GM23338 (cell line): ENCODE measurements around the gene PHACTR1. TPM values are rescaled to one million over a fixed set of nuclear protein-coding genes. Genes with fewer than 3 reads are reported as not detected.

Experiments
- ATAC-seq: fragments of 200-7000 bp; cut with Tn5 transposase; 3 replicates; pipeline ENCODE4 v1.9.1; 2020
- DNase-seq: peaks from one replicate; pipeline ENCODE4 v3.0.0-alpha.2; 2015; ENCODE audit warnings: low spot score
- H2AFZ ChIP-seq: fragments of 200-600 bp; sonication (generic); 2 replicates; pipeline ENCODE4 v1.8.0; 2016; ENCODE audit warnings: antibody characterized with exemption, mild to moderate bottlenecking, moderate library complexity
- H3F3A ChIP-seq: fragments of 200-600 bp; sonication (generic); replicated peaks from 2 replicates; pipeline ENCODE4 v1.8.0; 2017; ENCODE audit warnings: antibody characterized with exemption, mixed run types, low read depth
- H3K27ac ChIP-seq: fragments of 200-600 bp; sonication (generic); 2 replicates; pipeline ENCODE4 v1.6.1; 2016; ENCODE audit warnings: low read depth
- H3K27me3 ChIP-seq: fragments of 200-600 bp; sonication (generic); 2 replicates; pipeline ENCODE4 v1.8.0; 2016; ENCODE audit warnings: mild to moderate bottlenecking, mixed run types, moderate library complexity; ENCODE audit not compliant: insufficient read depth
- H3K36me3 ChIP-seq: fragments of 200-600 bp; sonication (generic); 2 replicates; pipeline ENCODE4 v1.8.0; 2016; ENCODE audit warnings: mild to moderate bottlenecking; ENCODE audit not compliant: insufficient read depth
- H3K4me1 ChIP-seq: fragments of 200-600 bp; sonication (generic); 2 replicates; pipeline ENCODE4 v1.8.0; 2016; ENCODE audit warnings: mild to moderate bottlenecking, moderate library complexity; ENCODE audit not compliant: insufficient read depth
- H3K4me2 ChIP-seq: fragments of 200-600 bp; sonication (generic); 2 replicates; pipeline ENCODE4 v1.7.1; 2017; ENCODE audit warnings: mixed run types
- H3K4me3 ChIP-seq: fragments of 200-600 bp; sonication (generic); 2 replicates; pipeline ENCODE4 v1.6.1; 2016; ENCODE audit warnings: mixed run types
- H3K79me2 ChIP-seq: fragments of 200-600 bp; sonication (generic); replicated peaks from 2 replicates; pipeline ENCODE4 v1.8.0; 2017; ENCODE audit warnings: mild to moderate bottlenecking; ENCODE audit not compliant: insufficient read depth
- H3K9me2 ChIP-seq: fragments of 200-600 bp; sonication (generic); 2 replicates; pipeline ENCODE4 v1.8.0; 2017; ENCODE audit not compliant: insufficient read depth
- H4K20me1 ChIP-seq: fragments of 200-600 bp; sonication (generic); replicated peaks from 2 replicates; pipeline ENCODE4 v1.8.0; 2017; ENCODE audit warnings: mild to moderate bottlenecking; ENCODE audit not compliant: insufficient read depth
- H3K27ac Mint-ChIP-seq: 2 replicates; pipeline ENCODE4 v1.8.0; 2020; ENCODE audit warnings: inconsistent platforms, mild to moderate bottlenecking, moderate library complexity, mixed read lengths
- H3K27me3 Mint-ChIP-seq: 3 replicates; pipeline ENCODE4 v1.8.0; 2022; ENCODE audit warnings: low read depth, mild to moderate bottlenecking, moderate library complexity, mixed read lengths, inconsistent platforms; ENCODE audit not compliant: insufficient read depth, poor library complexity
- H3K36me3 Mint-ChIP-seq: 3 replicates; pipeline ENCODE4 v1.8.0; 2021; ENCODE audit warnings: low read depth, mild to moderate bottlenecking, inconsistent platforms, moderate library complexity, mixed read lengths
- H3K4me1 Mint-ChIP-seq: 3 replicates; pipeline ENCODE4 v1.8.0; 2020; ENCODE audit warnings: mild to moderate bottlenecking, inconsistent platforms, mixed read lengths
- H3K4me3 Mint-ChIP-seq: 3 replicates; pipeline ENCODE4 v1.8.0; 2021; ENCODE audit warnings: moderate library complexity, mild to moderate bottlenecking, inconsistent platforms, mixed read lengths
- H3K9me3 Mint-ChIP-seq: 3 replicates; pipeline ENCODE4 v1.8.0; 2020; ENCODE audit warnings: moderate library complexity, mild to moderate bottlenecking, inconsistent platforms, mixed read lengths
- ETS1 ChIP-seq: IDR thresholded peaks from 2 replicates; pipeline ENCODE4 v1.6.1; 2016; ENCODE audit warnings: antibody characterized with exemption
- EZH2 ChIP-seq: fragments of 200-600 bp; sonication (generic); IDR thresholded peaks from one replicate; pipeline ENCODE4 v1.8.0; 2017; ENCODE audit warnings: antibody characterized with exemption, mild to moderate bottlenecking, low read depth; ENCODE audit not compliant: unreplicated experiment
- EZH2phosphoT487 ChIP-seq: fragments of 200-600 bp; sonication (generic); IDR thresholded peaks from one replicate; pipeline ENCODE4 v1.8.1; 2018; ENCODE audit warnings: antibody characterized with exemption; ENCODE audit not compliant: unreplicated experiment
- NANOG ChIP-seq: IDR thresholded peaks from 2 replicates; pipeline ENCODE4 v1.6.1; 2016; ENCODE audit warnings: antibody characterized with exemption, borderline replicate concordance
- POLR2AphosphoS5 ChIP-seq: IDR thresholded peaks from 2 replicates; pipeline ENCODE4 v1.6.1; 2016; ENCODE audit warnings: antibody characterized with exemption, low read depth
- ZNF114 ChIP-seq: fragments of 250-450 bp; sonication (Bioruptor Pico); IDR thresholded peaks from 2 replicates; pipeline ENCODE4 v1.5.0; 2020; ENCODE audit warnings: mild to moderate bottlenecking, moderate library complexity
- ZNF331 ChIP-seq: fragments of 250-450 bp; sonication (Bioruptor Pico); IDR thresholded peaks from 2 replicates; pipeline ENCODE4 v1.5.0; 2020; ENCODE audit warnings: low read depth, mild to moderate bottlenecking, moderate library complexity
- polyA plus RNA-seq: library from polyadenylated mRNA; unstranded; fragments of >200 nt; fragmentation: Nextera tagmentation; extraction: Ambion mirVana; gene quantifications from 2 replicates; pipeline ENCODE4 v1.2.1, GENCODE V29; 2016
- total RNA-seq: library from RNA; depleted of rRNA; stranded (reverse); fragments of >200 nt; shearing (Covaris generic); gene quantifications from 2 replicates; pipeline ENCODE4 v1.2.3, GENCODE V29; 2014
- TF ChIP-seq, protein P1 (sequence below): IDR thresholded peaks from one replicate; pipeline ENCODE4 v1.6.1; 2018; ENCODE audit warnings: antibody characterized with exemption; ENCODE audit not compliant: unreplicated experiment
- TF ChIP-seq, protein P2 (sequence below): fragments of 250-450 bp; sonication (Bioruptor Pico); IDR thresholded peaks from 2 replicates; pipeline ENCODE4 v1.5.0; 2020; ENCODE audit warnings: mild to moderate bottlenecking, moderate library complexity

PHACTR1 gene
- total and polyA plus RNA-seq, 2 experiments from 2014 or later = 5.9 to 19.3 TPM

- 0 out of 2 replicates have a peak, but pooled peaks cover 4% of the 10 kb centered on the region for H3K4me1 ChIP-seq
- Mint-ChIP-seq H3K4me3 (no peak overlapping the region), H3K36me3 (no peaks in the 10 kb centered on the region; the same call in 2 of the 3 replicates), H3K27me3 (no peaks in the 10 kb centered on the region), H3K9me3 (no peaks in the 10 kb centered on the region), H3K4me1 (peaks cover 17% of the 10 kb centered on the region), H3K27ac (no peak overlapping the region)
- no peak overlapping the region for H3K27ac ChIP-seq
- H2AFZ ChIP-seq = no peak overlapping the region
- H3K79me2 ChIP-seq = no peaks in the 10 kb centered on the region
- no peaks in the 10 kb centered on the region for H3K27me3 ChIP-seq
- H3K9me2 ChIP-seq = no peaks in the 10 kb centered on the region
- H3F3A ChIP-seq = no peaks in the 10 kb centered on the region
- H3K36me3 ChIP-seq = no peaks in the 10 kb centered on the region
- no peaks in the 10 kb centered on the region for H4K20me1 ChIP-seq
- ATAC-seq = no peak
- TF ChIP-seq EZH2phosphoT487 (no peak), EZH2 (no peak), ZNF331 (no peak), POLR2AphosphoS5 (no peak), ZNF114 (CRISPR knock-in tag) (no peak), ETS1 (no peak), NANOG (no peak)
- TF ChIP-seq, protein P1, sequence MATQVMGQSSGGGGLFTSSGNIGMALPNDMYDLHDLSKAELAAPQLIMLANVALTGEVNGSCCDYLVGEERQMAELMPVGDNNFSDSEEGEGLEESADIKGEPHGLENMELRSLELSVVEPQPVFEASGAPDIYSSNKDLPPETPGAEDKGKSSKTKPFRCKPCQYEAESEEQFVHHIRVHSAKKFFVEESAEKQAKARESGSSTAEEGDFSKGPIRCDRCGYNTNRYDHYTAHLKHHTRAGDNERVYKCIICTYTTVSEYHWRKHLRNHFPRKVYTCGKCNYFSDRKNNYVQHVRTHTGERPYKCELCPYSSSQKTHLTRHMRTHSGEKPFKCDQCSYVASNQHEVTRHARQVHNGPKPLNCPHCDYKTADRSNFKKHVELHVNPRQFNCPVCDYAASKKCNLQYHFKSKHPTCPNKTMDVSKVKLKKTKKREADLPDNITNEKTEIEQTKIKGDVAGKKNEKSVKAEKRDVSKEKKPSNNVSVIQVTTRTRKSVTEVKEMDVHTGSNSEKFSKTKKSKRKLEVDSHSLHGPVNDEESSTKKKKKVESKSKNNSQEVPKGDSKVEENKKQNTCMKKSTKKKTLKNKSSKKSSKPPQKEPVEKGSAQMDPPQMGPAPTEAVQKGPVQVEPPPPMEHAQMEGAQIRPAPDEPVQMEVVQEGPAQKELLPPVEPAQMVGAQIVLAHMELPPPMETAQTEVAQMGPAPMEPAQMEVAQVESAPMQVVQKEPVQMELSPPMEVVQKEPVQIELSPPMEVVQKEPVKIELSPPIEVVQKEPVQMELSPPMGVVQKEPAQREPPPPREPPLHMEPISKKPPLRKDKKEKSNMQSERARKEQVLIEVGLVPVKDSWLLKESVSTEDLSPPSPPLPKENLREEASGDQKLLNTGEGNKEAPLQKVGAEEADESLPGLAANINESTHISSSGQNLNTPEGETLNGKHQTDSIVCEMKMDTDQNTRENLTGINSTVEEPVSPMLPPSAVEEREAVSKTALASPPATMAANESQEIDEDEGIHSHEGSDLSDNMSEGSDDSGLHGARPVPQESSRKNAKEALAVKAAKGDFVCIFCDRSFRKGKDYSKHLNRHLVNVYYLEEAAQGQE = no peak
- TF ChIP-seq, protein P2, sequence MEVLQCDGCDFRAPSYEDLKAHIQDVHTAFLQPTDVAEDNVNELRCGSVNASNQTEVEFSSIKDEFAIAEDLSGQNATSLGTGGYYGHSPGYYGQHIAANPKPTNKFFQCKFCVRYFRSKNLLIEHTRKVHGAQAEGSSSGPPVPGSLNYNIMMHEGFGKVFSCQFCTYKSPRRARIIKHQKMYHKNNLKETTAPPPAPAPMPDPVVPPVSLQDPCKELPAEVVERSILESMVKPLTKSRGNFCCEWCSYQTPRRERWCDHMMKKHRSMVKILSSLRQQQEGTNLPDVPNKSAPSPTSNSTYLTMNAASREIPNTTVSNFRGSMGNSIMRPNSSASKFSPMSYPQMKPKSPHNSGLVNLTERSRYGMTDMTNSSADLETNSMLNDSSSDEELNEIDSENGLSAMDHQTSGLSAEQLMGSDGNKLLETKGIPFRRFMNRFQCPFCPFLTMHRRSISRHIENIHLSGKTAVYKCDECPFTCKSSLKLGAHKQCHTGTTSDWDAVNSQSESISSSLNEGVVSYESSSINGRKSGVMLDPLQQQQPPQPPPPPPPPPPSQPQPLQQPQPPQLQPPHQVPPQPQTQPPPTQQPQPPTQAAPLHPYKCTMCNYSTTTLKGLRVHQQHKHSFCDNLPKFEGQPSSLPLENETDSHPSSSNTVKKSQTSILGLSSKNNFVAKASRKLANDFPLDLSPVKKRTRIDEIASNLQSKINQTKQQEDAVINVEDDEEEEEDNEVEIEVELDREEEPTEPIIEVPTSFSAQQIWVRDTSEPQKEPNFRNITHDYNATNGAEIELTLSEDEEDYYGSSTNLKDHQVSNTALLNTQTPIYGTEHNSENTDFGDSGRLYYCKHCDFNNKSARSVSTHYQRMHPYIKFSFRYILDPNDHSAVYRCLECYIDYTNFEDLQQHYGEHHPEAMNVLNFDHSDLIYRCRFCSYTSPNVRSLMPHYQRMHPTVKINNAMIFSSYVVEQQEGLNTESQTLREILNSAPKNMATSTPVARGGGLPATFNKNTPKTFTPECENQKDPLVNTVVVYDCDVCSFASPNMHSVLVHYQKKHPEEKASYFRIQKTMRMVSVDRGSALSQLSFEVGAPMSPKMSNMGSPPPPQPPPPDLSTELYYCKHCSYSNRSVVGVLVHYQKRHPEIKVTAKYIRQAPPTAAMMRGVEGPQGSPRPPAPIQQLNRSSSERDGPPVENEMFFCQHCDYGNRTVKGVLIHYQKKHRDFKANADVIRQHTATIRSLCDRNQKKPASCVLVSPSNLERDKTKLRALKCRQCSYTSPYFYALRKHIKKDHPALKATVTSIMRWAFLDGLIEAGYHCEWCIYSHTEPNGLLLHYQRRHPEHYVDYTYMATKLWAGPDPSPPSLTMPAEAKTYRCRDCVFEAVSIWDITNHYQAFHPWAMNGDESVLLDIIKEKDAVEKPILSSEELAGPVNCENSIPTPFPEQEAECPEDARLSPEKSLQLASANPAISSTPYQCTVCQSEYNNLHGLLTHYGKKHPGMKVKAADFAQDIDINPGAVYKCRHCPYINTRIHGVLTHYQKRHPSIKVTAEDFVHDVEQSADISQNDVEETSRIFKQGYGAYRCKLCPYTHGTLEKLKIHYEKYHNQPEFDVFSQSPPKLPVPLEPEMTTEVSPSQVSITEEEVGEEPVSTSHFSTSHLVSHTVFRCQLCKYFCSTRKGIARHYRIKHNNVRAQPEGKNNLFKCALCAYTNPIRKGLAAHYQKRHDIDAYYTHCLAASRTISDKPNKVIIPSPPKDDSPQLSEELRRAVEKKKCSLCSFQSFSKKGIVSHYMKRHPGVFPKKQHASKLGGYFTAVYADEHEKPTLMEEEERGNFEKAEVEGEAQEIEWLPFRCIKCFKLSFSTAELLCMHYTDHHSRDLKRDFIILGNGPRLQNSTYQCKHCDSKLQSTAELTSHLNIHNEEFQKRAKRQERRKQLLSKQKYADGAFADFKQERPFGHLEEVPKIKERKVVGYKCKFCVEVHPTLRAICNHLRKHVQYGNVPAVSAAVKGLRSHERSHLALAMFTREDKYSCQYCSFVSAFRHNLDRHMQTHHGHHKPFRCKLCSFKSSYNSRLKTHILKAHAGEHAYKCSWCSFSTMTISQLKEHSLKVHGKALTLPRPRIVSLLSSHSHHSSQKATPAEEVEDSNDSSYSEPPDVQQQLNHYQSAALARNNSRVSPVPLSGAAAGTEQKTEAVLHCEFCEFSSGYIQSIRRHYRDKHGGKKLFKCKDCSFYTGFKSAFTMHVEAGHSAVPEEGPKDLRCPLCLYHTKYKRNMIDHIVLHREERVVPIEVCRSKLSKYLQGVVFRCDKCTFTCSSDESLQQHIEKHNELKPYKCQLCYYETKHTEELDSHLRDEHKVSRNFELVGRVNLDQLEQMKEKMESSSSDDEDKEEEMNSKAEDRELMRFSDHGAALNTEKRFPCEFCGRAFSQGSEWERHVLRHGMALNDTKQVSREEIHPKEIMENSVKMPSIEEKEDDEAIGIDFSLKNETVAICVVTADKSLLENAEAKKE = no peak
- H3K4me3 ChIP-seq = no peak overlapping the region
- no peak overlapping the region for H3K4me2 ChIP-seq
- DNase-seq = no peak
Measured at GRCh38 chr6:13272131-13273046, 555.8 kb downstream of the PHACTR1 start.
